ENCODE results near the gene IRF9. TPM values are rescaled to one million over a fixed set of nuclear protein-coding genes. Genes with fewer than 3 reads are reported as not detected.

IRF9 gene
- total and polyA plus RNA-seq, 2 of the 13 experiments (the other 11 are each of a cell fraction or from before 2014, with no cell fraction given), result 14.9 to 49.7 TPM

DNA sequence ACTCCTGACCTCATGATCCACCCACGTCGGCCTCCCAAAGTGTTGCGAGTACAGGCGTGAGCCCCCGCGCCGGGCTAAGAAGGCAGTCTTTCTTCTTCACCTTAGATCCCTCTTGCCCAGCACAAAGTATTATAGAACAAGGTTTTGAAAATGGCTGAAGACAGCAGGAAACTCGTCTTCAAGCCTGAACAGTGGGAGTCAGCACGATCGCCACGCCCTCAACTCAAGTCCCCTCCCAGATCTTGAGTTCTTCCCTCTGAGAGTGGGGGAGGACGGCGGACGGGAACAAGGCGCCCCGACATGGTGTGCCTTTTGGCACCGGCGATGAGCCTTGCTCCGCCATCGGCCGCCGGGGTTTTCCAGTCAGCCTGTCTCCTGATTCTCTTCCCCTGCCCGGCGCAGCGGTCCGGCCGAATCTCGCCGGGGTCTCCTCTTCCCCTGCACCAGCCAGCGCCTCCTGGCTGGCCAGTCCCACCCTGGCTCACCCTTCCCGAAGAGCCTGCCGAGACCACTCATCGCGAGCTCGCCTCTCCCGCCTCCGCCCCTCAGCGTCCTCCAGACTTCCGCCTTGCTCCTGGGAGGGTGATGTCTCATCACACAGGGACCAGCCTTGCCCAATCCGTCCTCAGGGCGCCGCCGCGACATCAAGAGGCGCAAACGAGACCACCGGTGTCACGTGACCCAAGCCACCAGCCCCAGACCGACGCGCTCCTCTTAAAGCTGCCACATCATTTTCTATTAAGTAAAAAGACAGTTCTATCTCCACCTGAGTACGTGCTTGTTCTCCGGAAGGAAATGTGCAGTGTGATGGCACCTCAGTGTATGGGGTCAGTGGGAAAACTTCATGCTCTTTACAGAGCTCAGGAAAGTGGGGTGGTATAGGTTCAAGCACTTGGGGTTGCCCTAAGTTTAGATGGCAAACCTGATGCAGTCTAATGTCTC lies 52.1 kb downstream of the IRF9 start, which contains the start of gene CHMP4A (continued):
- TF ChIP-seq, protein P1, sequence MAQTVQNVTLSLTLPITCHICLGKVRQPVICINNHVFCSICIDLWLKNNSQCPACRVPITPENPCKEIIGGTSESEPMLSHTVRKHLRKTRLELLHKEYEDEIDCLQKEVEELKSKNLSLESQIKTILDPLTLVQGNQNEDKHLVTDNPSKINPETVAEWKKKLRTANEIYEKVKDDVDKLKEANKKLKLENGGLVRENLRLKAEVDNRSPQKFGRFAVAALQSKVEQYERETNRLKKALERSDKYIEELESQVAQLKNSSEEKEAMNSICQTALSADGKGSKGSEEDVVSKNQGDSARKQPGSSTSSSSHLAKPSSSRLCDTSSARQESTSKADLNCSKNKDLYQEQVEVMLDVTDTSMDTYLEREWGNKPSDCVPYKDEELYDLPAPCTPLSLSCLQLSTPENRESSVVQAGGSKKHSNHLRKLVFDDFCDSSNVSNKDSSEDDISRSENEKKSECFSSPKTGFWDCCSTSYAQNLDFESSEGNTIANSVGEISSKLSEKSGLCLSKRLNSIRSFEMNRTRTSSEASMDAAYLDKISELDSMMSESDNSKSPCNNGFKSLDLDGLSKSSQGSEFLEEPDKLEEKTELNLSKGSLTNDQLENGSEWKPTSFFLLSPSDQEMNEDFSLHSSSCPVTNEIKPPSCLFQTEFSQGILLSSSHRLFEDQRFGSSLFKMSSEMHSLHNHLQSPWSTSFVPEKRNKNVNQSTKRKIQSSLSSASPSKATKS (CRISPR knock-in tag; IDR thresholded peaks at IDR 0.05), result no peak
- TF ChIP-seq, protein P2, sequence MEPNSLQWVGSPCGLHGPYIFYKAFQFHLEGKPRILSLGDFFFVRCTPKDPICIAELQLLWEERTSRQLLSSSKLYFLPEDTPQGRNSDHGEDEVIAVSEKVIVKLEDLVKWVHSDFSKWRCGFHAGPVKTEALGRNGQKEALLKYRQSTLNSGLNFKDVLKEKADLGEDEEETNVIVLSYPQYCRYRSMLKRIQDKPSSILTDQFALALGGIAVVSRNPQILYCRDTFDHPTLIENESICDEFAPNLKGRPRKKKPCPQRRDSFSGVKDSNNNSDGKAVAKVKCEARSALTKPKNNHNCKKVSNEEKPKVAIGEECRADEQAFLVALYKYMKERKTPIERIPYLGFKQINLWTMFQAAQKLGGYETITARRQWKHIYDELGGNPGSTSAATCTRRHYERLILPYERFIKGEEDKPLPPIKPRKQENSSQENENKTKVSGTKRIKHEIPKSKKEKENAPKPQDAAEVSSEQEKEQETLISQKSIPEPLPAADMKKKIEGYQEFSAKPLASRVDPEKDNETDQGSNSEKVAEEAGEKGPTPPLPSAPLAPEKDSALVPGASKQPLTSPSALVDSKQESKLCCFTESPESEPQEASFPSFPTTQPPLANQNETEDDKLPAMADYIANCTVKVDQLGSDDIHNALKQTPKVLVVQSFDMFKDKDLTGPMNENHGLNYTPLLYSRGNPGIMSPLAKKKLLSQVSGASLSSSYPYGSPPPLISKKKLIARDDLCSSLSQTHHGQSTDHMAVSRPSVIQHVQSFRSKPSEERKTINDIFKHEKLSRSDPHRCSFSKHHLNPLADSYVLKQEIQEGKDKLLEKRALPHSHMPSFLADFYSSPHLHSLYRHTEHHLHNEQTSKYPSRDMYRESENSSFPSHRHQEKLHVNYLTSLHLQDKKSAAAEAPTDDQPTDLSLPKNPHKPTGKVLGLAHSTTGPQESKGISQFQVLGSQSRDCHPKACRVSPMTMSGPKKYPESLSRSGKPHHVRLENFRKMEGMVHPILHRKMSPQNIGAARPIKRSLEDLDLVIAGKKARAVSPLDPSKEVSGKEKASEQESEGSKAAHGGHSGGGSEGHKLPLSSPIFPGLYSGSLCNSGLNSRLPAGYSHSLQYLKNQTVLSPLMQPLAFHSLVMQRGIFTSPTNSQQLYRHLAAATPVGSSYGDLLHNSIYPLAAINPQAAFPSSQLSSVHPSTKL (CRISPR knock-in tag; IDR thresholded peaks at IDR 0.05), result peak; percentile 88; the same call in 1 of the 2 replicates
- TF ChIP-seq, protein P3, sequence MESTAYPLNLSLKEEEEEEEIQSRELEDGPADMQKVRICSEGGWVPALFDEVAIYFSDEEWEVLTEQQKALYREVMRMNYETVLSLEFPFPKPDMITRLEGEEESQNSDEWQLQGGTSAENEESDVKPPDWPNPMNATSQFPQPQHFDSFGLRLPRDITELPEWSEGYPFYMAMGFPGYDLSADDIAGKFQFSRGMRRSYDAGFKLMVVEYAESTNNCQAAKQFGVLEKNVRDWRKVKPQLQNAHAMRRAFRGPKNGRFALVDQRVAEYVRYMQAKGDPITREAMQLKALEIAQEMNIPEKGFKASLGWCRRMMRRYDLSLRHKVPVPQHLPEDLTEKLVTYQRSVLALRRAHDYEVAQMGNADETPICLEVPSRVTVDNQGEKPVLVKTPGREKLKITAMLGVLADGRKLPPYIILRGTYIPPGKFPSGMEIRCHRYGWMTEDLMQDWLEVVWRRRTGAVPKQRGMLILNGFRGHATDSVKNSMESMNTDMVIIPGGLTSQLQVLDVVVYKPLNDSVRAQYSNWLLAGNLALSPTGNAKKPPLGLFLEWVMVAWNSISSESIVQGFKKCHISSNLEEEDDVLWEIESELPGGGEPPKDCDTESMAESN (CRISPR knock-in tag; conservative IDR thresholded peaks at IDR 0.05), result peak; percentile 98
- TF ChIP-seq, protein P4, sequence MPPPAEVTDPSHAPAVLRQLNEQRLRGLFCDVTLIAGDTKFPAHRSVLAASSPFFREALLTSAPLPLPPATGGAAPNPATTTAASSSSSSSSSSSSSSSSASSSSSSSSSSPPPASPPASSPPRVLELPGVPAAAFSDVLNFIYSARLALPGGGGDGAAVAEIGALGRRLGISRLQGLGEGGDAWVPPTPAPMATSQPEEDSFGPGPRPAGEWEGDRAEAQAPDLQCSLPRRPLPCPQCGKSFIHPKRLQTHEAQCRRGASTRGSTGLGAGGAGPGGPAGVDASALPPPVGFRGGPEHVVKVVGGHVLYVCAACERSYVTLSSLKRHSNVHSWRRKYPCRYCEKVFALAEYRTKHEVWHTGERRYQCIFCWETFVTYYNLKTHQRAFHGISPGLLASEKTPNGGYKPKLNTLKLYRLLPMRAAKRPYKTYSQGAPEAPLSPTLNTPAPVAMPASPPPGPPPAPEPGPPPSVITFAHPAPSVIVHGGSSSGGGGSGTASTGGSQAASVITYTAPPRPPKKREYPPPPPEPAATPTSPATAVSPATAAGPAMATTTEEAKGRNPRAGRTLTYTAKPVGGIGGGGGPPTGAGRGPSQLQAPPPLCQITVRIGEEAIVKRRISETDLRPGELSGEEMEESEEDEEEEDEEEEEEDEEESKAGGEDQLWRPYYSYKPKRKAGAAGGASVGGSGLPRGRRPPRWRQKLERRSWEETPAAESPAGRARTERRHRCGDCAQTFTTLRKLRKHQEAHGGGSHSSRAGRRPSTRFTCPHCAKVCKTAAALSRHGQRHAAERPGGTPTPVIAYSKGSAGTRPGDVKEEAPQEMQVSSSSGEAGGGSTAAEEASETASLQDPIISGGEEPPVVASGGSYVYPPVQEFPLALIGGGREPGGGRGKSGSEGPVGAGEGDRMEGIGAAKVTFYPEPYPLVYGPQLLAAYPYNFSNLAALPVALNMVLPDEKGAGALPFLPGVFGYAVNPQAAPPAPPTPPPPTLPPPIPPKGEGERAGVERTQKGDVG (CRISPR knock-in tag; IDR thresholded peaks at IDR 0.05; ENCODE audit: borderline replicate concordance), result peak; percentile 82
- TF ChIP-seq FIP1L1 (IDR thresholded peaks at IDR 0.05; ENCODE audit: borderline replicate concordance, insufficient read depth, low read depth, low read length), result peak; percentile 88; the same call in 1 of the 2 replicates
- TF ChIP-seq REL (CRISPR knock-in tag; conservative IDR thresholded peaks at IDR 0.05), result peak; percentile 78; the same call in 1 of the 2 replicates
- TF ChIP-seq, protein P5, sequence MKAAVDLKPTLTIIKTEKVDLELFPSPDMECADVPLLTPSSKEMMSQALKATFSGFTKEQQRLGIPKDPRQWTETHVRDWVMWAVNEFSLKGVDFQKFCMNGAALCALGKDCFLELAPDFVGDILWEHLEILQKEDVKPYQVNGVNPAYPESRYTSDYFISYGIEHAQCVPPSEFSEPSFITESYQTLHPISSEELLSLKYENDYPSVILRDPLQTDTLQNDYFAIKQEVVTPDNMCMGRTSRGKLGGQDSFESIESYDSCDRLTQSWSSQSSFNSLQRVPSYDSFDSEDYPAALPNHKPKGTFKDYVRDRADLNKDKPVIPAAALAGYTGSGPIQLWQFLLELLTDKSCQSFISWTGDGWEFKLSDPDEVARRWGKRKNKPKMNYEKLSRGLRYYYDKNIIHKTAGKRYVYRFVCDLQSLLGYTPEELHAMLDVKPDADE (CRISPR knock-in tag; IDR thresholded peaks at IDR 0.05), result peak; percentile 99
- TF ChIP-seq ZFP37 (CRISPR knock-in tag; IDR thresholded peaks at IDR 0.05; ENCODE audit: borderline replicate concordance), result peak; percentile 97
- peak; percentile 100; the same call in 1 of the 2 replicates for TF ChIP-seq ZNF383 (CRISPR knock-in tag; IDR thresholded peaks at IDR 0.05; ENCODE audit: borderline replicate concordance)

Measured in HepG2 (cell line).